A673 (cell line): ENCODE results near the gene SLC24A4. TPM values are rescaled to one million over a fixed set of nuclear protein-coding genes. Genes with fewer than 3 reads are reported as not detected.

Source experiments
- BruUV-seq: library from RNA; stranded (reverse); fragments of 400-500 nt; replicated peaks from 2 replicates; lab custom pipeline; 2021; lab: Mats Ljungman, UMichigan
- CTCF ChIA-PET: fragments of 300-600 bp; sonication (Branson Sonifier 250); formaldehyde crosslinking; loops from one replicate; lab custom pipeline; 2022; ENCODE audit warnings: antibody characterized with exemption; lab: Charles Lee
- POLR2A ChIA-PET: fragments of 300-600 bp; sonication (Branson Sonifier 250); formaldehyde crosslinking; loops from one replicate; lab custom pipeline; 2022; ENCODE audit warnings: antibody characterized with exemption; ENCODE audit not compliant: low non-redundant PET; lab: Charles Lee
- DNase-seq: peaks from one replicate; pipeline ENCODE4 v3.0.0-alpha.2; 2015; ENCODE audit warnings: low spot score
- H3K27ac ChIP-seq: fragments of 200-600 bp; sonication (generic); 2 replicates; pipeline ENCODE4 v1.5.1; 2016; ENCODE audit warnings: mixed run types, low read depth, mild to moderate bottlenecking, mixed read lengths, antibody characterized with exemption, low read length; ENCODE audit not compliant: poor library complexity, severe bottlenecking
- H3K27me3 ChIP-seq: fragments of 200-600 bp; sonication (generic); replicated peaks from 2 replicates; pipeline ENCODE4 v1.6.1; 2017; ENCODE audit warnings: mixed run types, low read depth, mild to moderate bottlenecking, mixed read lengths, antibody characterized with exemption, low read length; ENCODE audit not compliant: insufficient read depth, poor library complexity
- H3K36me3 ChIP-seq: fragments of 200-600 bp; sonication (generic); 2 replicates; pipeline ENCODE4 v1.6.1; 2016; ENCODE audit warnings: mixed run types, mild to moderate bottlenecking, mixed read lengths, antibody characterized with exemption, low read length; ENCODE audit not compliant: insufficient read depth, poor library complexity, severe bottlenecking
- H3K4me1 ChIP-seq: fragments of 200-600 bp; sonication (generic); 2 replicates; pipeline ENCODE4 v1.6.1; 2017; ENCODE audit warnings: mixed run types, mild to moderate bottlenecking, mixed read lengths, antibody characterized with exemption, low read length; ENCODE audit not compliant: insufficient read depth, poor library complexity, severe bottlenecking
- H3K4me3 ChIP-seq: fragments of 200-600 bp; sonication (generic); 2 replicates; pipeline ENCODE4 v1.5.1; 2016; ENCODE audit warnings: low read depth, mixed run types, mild to moderate bottlenecking, mixed read lengths, low read length; ENCODE audit not compliant: poor library complexity, severe bottlenecking
- H3K9me3 ChIP-seq: fragments of 200-600 bp; sonication (generic); 2 replicates; pipeline ENCODE4 v1.6.1; 2016; ENCODE audit warnings: mixed run types, low read depth, mild to moderate bottlenecking, mixed read lengths, antibody characterized with exemption, low read length; ENCODE audit not compliant: poor library complexity, severe bottlenecking
- EZH2 ChIP-seq: fragments of 200-600 bp; sonication (generic); IDR thresholded peaks from 2 replicates; pipeline ENCODE4 v1.6.1; 2017; ENCODE audit warnings: borderline replicate concordance, low read depth, mild to moderate bottlenecking, mixed read lengths, antibody characterized with exemption, low read length; ENCODE audit not compliant: poor library complexity, severe bottlenecking
- intact Hi-C: fragments of 100-400 bp; cut with micrococcal nuclease; formaldehyde crosslinking; loops from one replicate; pipeline ENCODE4 v1.10.0; 2022; ENCODE audit not compliant: unreplicated experiment
- total RNA-seq: library from RNA; stranded (reverse); gene quantifications from 2 replicates; pipeline ENCODE4 v1.2.3, GENCODE V29; 2021
- TF ChIP-seq, protein P1 (sequence below): fragments of 300-800, 200-600 bp; sonication (generic); conservative IDR thresholded peaks from 2 replicates; pipeline ENCODE4 v1.5.1; 2017; ENCODE audit warnings: low read depth, mild to moderate bottlenecking, antibody characterized with exemption, low read length, moderate library complexity, mixed read lengths

Gene SLC24A4
- total RNA-seq, 1 experiment from 2014 or later: 0.15 TPM

DNA sequence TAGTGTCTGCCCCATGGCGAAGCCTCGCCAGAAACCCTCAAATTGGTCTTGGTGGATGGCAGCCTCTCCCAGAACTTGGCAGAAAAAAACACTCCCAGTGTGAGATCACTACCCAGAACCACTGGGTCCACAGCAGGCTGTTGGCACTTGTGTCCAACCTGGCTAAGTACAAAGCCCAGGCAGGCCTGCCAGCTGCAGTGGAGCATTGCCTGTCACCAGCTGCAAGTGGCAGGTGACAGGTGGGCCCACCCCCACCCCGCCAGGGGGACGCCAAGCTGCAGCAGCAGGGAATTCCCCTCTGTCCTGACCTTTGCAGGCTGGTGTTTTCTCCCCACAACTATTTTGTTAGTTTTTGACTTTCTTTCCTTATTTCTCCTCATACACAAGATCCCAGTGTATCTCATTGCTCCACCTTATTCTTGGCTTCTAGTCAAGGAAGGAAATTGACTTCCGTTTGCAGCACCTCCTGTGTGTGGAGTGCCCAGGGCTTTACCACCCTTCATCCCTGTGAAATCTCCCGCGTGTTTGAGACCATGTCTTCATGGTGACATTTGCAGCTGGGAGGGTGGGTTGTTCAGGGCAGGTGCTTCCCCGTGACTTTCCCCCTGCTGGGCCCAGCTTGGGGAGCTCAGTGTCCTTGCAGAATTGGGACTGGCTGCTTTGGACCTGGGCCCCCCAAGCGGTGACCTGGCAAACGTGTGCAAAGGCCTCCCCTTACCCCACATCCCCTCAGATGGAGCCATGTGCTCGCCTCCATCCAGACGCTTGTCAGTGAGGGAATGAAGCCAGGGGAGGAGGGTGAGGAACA is 116.8 kb downstream of the SLC24A4 start:
- intact Hi-C loops: no loop called here
- TF ChIP-seq, protein P1, sequence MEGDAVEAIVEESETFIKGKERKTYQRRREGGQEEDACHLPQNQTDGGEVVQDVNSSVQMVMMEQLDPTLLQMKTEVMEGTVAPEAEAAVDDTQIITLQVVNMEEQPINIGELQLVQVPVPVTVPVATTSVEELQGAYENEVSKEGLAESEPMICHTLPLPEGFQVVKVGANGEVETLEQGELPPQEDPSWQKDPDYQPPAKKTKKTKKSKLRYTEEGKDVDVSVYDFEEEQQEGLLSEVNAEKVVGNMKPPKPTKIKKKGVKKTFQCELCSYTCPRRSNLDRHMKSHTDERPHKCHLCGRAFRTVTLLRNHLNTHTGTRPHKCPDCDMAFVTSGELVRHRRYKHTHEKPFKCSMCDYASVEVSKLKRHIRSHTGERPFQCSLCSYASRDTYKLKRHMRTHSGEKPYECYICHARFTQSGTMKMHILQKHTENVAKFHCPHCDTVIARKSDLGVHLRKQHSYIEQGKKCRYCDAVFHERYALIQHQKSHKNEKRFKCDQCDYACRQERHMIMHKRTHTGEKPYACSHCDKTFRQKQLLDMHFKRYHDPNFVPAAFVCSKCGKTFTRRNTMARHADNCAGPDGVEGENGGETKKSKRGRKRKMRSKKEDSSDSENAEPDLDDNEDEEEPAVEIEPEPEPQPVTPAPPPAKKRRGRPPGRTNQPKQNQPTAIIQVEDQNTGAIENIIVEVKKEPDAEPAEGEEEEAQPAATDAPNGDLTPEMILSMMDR: no peak
- no peak for TF ChIP-seq EZH2
- H3K9me3 ChIP-seq: no peaks in the 10 kb centered on the region
- no peak overlapping the region for H3K4me3 ChIP-seq
- ChIA-PET POLR2A (no interaction called here), CTCF (no interaction called here)
- BruUV-seq: no TSS peak
- no peaks in the 10 kb centered on the region for H3K36me3 ChIP-seq
- DNase-seq: no peak
- no peak overlapping the region for H3K27ac ChIP-seq
- no peaks in the 10 kb centered on the region for H3K27me3 ChIP-seq
- H3K4me1 ChIP-seq: no peaks in the 10 kb centered on the region

DNA sequence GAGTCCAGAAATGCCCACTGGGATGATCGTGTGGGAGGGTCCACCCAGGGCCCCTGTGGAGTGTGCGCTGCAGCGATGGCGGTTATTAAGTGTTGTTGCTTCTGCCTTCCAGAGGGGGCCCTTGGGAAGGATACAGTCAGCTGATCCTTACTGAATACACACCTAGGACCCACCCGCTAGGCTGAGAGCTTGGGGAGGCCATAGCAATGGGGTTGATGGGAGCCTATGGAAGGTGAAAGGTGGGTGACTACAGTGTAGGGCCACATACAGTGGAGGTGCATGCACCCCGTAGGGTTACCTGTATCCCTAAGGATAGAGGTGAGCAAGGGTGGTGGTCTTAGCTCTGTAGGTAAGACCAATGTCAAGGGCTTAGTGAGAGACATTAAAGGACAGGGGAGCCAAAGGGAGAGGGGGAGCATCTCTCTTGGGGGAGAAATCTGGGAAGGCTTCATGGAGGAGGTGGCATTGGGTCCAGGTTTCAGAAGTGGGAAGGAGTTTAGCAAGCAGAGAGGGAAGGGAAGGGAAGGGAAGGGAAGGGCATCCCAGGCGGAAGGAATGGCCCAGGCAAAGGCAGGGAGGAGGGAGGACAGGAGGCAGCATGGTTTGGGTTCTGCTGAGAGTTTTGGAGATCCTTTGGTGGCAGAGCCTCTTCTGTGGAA is 117.5 kb downstream of the SLC24A4 start:
- Histone ChIP-seq H3K9me3 (no peaks in the 10 kb centered on the region), H3K36me3 (no peaks in the 10 kb centered on the region), H3K27ac (no peak overlapping the region), H3K4me1 (no peaks in the 10 kb centered on the region), H3K27me3 (no peaks in the 10 kb centered on the region), H3K4me3 (no peak overlapping the region)
- intact Hi-C loops: no loop called here
- ChIA-PET CTCF (no interaction called here), POLR2A (no interaction called here)
- TF ChIP-seq, protein P1: no peak
- no peak for TF ChIP-seq EZH2
- DNase-seq: no peak
- BruUV-seq: no TSS peak

DNA sequence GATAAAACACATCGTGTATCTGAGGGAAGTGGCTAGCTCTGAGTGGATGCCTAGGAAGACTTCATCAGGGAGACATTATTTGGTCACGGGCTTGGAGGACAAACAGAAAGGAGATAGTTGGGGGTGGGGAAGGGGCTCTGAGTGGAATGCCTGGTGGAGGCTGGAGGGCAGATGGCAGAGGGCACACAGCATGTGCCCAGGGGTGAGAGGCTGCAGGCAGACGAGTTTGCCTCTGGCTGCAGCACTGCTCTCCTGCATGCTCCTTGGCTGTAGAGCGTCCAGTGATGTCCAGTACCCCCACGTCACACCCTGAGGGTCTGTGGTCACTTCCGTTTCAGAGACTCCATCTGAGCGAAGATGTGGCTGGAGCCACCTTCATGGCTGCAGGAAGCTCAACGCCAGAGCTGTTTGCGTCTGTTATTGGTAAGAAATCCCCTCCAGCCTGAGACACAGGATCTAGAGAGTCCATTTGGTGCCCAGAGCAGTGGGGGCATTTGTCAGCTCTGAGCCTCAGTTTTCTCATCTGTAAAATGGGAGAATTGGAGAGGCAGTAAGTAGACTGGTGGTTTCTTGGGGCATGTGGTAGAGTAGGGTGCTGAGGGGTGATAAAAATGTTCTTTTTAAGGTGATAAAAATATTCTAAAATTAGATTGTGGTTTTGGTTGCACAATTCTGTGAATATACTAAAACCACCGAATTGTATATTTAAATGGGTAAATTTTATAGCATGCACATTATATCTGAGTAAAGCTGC is 119.0 kb downstream of the SLC24A4 start:
- no peak for TF ChIP-seq EZH2
- TF ChIP-seq, protein P1: no peak
- POLR2A ChIA-PET: no interaction called here
- Histone ChIP-seq H3K9me3 (no peaks in the 10 kb centered on the region), H3K27me3 (no peaks in the 10 kb centered on the region), H3K36me3 (no peaks in the 10 kb centered on the region), H3K27ac (no peak overlapping the region), H3K4me1 (no peaks in the 10 kb centered on the region), H3K4me3 (no peak overlapping the region)
- BruUV-seq: no TSS peak
- CTCF ChIA-PET: no interaction called here
- intact Hi-C loops: no loop called here
- DNase-seq: no peak
